ENCODE measurements around the gene BARHL1.

GRCh38 chr9:132547052-132547431 lies 35.4 kb upstream of the BARHL1 start:
- TF ChIP-seq SUZ12 (IDR thresholded peaks at IDR 0.05; ENCODE audit: extremely low read depth, insufficient read depth, insufficient read length) (no peak), YY1 (IDR thresholded peaks at IDR 0.05; ENCODE audit: insufficient read depth, insufficient read length) (no peak), ZNF274 (IDR thresholded peaks at IDR 0.05; ENCODE audit: low read depth, low read length) (no peak)

All from NT2/D1 (cell line).